Thoracic aorta (tissue), 2 donors: Measurements from ENCODE around the gene PTPRN2. TPM values are rescaled to one million over a fixed set of nuclear protein-coding genes. Genes with fewer than 3 reads are reported as not detected.

Experiments
- ATAC-seq: fragments of 150-250 bp; one replicate; pipeline ENCODE4 v1.8.0; 2017; ENCODE audit warnings: low read depth; ENCODE audit not compliant: insufficient number of reproducible peaks, low FRiP score
- DNase-seq: peaks from one replicate; pipeline ENCODE4 v3.0.0-alpha.2; 2020; ENCODE audit warnings: low spot score
- H3K27ac ChIP-seq, 2 donors: fragments of 200-600 bp; sonication (generic); 1 replicate in 1 of 2; 2 replicates in 1 of 2; pipeline ENCODE4 v1.5.1; 2016; ENCODE audit warnings: mild to moderate bottlenecking in 2 of 2, moderate library complexity in 2 of 2
- H3K27me3 ChIP-seq: fragments of 200-600 bp; sonication (generic); replicated peaks from 2 replicates; pipeline ENCODE4 v1.6.0; 2016; ENCODE audit warnings: mild to moderate bottlenecking; ENCODE audit not compliant: insufficient read depth
- H3K36me3 ChIP-seq: fragments of 200-600 bp; sonication (generic); one replicate; pipeline ENCODE4 v1.5.1; 2016
- H3K4me1 ChIP-seq, 2 donors: fragments of 200-600 bp; sonication (generic); 1 replicate in 1 of 2; 2 replicates in 1 of 2; pipeline versions ENCODE4 v1.5.1 to v1.6.0; 2016; ENCODE audit warnings: low read depth in 2 of 2, mild to moderate bottlenecking in 1 of 2; ENCODE audit not compliant: control insufficient read depth in 1 of 2
- H3K4me3 ChIP-seq: fragments of 200-600 bp; sonication (generic); 2 replicates; pipeline ENCODE4 v1.5.1; 2016; ENCODE audit warnings: mild to moderate bottlenecking
- H3K9me3 ChIP-seq: fragments of 200-600 bp; sonication (generic); 2 replicates; pipeline ENCODE4 v1.5.1; 2016
- total RNA-seq, 2 donors: library from RNA; depleted of rRNA; stranded (reverse); fragments of >200 nt; gene quantifications; one replicate each; pipeline versions ENCODE4 v1.1.0 to v1.2.3, GENCODE V29; 2016
- TF ChIP-seq, protein P1 (sequence below): fragments of 200-600 bp; sonication (generic); IDR thresholded peaks from one replicate; pipeline ENCODE4 v1.5.1; 2019; ENCODE audit warnings: antibody characterized with exemption

The PTPRN2 gene
- total RNA-seq, 2 donors from 2014 or later, result 2.2 to 3.1 TPM

DNA sequence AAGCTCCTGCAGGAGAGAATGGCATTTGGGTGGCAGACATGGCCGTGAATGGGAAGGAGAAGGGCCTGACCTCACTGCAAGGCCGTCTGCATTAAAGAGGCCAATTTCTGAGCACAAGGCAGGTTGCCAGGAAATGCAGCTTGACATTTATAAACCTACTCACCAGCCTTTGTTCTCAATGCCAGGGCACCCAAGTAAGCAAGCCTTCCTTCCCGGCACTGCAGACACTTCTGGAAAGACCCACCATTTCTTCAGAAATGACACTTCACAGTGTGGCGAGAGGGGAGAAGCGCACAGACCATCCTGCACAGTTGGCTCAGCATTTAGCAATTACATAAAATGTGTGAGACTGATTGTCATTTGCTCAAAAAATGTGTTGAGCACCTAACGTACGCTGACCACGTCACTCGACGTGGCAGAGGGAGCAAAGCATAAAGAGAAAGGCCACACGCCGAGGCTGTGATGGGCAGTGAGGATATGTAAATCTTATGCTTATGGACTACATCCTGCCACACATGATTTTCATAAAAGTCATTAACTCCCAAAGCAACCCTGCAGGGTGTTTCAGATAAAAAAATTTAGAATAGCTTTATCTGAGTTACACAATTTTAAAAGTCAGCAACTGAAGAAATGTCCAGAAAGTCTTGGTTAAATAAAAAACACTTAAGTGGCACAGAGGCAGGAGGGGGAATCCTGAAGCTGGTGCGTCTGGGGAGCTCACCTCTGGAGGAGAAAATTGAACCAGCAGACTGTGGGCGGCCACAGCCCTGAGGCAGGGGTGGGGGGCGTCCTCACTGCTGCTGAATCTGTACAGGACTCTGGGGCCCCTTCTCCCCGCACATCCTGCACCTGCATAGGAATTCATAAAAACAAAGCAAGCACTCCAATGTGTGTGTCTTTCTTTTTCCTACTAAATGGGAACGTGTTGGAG, 543.8 kb downstream of the PTPRN2 start:
- no peaks in the 10 kb centered on the region for H3K36me3 ChIP-seq
- DNase-seq (no peak), ATAC-seq (no peak)
- H3K27ac ChIP-seq, result no peak overlapping the region
- no peak overlapping the region for H3K4me3 ChIP-seq
- no peaks in the 10 kb centered on the region for H3K27me3 ChIP-seq
- no peaks in the 10 kb centered on the region for H3K4me1 ChIP-seq
- TF ChIP-seq, protein P1, sequence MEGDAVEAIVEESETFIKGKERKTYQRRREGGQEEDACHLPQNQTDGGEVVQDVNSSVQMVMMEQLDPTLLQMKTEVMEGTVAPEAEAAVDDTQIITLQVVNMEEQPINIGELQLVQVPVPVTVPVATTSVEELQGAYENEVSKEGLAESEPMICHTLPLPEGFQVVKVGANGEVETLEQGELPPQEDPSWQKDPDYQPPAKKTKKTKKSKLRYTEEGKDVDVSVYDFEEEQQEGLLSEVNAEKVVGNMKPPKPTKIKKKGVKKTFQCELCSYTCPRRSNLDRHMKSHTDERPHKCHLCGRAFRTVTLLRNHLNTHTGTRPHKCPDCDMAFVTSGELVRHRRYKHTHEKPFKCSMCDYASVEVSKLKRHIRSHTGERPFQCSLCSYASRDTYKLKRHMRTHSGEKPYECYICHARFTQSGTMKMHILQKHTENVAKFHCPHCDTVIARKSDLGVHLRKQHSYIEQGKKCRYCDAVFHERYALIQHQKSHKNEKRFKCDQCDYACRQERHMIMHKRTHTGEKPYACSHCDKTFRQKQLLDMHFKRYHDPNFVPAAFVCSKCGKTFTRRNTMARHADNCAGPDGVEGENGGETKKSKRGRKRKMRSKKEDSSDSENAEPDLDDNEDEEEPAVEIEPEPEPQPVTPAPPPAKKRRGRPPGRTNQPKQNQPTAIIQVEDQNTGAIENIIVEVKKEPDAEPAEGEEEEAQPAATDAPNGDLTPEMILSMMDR, result no peak
- H3K9me3 ChIP-seq, result peaks cover 9% of the 10 kb centered on the region

DNA sequence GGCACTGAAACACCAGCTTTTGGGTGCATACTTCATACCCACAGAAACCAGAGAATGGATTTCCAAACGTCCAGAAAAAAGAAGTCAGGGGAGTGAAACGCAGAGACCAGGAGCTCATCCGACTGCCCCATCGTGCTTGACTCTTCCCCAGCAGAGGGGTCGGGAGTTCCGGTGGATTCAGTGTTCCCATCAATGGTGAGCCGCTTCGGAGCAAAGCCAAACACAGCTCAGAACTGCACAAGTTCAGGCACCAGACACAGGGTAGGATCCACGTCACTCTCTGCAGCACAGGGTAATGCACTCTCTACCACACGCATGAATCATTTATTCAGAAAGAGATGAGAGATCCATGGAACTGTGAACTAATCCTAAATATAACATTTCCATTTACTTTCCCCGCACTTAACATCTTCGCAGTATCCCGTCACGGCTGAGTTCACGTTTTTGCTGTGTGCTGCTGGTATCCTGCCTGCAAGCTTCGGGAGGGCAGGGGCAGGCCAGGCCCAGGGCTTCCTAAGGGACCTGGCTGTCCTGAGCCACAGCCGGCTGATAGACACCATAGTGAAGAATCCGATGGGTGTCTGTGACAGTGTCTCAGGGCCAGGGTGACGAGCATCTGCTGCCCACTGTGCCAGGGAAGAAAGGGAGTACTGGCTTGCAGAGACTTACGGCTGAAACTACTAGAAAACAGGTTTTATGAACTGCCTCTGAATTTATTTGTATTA, 545.3 kb downstream of the PTPRN2 start:
- Histone ChIP-seq H3K27me3 (no peaks in the 10 kb centered on the region), H3K27ac (no peak overlapping the region), H3K9me3 (peaks cover 10% of the 10 kb centered on the region), H3K4me1 (no peaks in the 10 kb centered on the region), H3K4me3 (no peak overlapping the region), H3K36me3 (no peaks in the 10 kb centered on the region)
- DNase-seq, result no peak
- ATAC-seq, result no peak
- TF ChIP-seq, protein P1, result no peak

DNA sequence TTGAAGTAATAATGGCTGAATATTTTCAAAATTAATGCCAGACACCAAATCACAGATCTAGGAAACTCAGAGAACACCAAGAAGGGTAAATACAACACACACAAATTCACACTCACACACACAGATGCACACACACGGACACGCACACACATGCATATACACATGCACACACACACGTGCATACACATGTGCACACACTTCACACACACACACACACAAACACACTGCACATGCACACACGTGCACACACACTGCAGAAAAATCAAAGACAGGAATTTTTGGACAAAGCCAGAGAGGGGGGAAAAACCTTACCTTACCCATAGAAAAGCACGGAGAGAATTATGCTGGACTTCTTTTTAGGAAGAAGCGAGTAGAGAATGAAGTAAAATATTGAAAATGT, 547.4 kb downstream of the PTPRN2 start:
- no peaks in the 10 kb centered on the region for H3K4me1 ChIP-seq
- no peak overlapping the region for H3K4me3 ChIP-seq
- no peak overlapping the region for H3K27ac ChIP-seq
- ATAC-seq (no peak), DNase-seq (no peak)
- H3K27me3 ChIP-seq, result no peaks in the 10 kb centered on the region
- TF ChIP-seq, protein P1, result no peak
- peaks cover 10% of the 10 kb centered on the region for H3K9me3 ChIP-seq
- no peaks in the 10 kb centered on the region for H3K36me3 ChIP-seq

- ATAC-seq (no peak), DNase-seq (no peak)
- H3K27me3 ChIP-seq, result no peaks in the 10 kb centered on the region
- H3K36me3 ChIP-seq, result no peaks in the 10 kb centered on the region
- no peak overlapping the region for H3K4me3 ChIP-seq
- no peaks in the 10 kb centered on the region for H3K4me1 ChIP-seq
- no peak overlapping the region for H3K27ac ChIP-seq
- peaks cover 10% of the 10 kb centered on the region for H3K9me3 ChIP-seq
- TF ChIP-seq, protein P1, result no peak
Measured at GRCh38 chr7:158039270-158039669, 548.4 kb downstream of the PTPRN2 start.

DNA sequence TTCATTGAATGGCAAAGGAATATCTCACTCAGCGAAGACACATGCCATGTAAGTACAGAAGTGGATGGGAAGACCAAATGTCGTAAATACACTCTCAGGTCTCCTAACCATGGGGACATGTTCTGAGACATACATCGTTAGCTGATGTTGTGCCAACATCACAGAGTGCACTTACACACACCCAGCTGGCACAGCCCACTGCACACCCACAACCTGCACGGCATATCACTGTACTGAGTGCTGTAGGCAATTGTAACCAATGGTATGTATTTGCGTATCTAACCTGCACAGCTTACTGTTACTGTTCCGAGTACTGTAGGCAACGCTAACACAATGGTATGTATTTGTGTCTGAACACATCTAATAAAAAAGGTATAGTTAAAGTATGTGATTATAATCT, 550.4 kb downstream of the PTPRN2 start:
- H3K4me3 ChIP-seq, result no peak overlapping the region
- H3K27ac ChIP-seq, result no peak overlapping the region
- H3K9me3 ChIP-seq, result peaks cover 10% of the 10 kb centered on the region
- ATAC-seq (no peak), DNase-seq (no peak)
- TF ChIP-seq, protein P1, result no peak
- no peaks in the 10 kb centered on the region for H3K27me3 ChIP-seq
- no peaks in the 10 kb centered on the region for H3K36me3 ChIP-seq
- H3K4me1 ChIP-seq, result no peaks in the 10 kb centered on the region
